ENCODE results near the gene TMEM256.

The TMEM256 gene

GRCh38 chr17:7407082-7407481, 3.2 kb upstream of the TMEM256 start:
- no peak for DNase-seq

GRCh38 chr17:7406235-7406825, 2.4 kb upstream of the TMEM256 start:
- DNase-seq: no peak

- no peak for DNase-seq
Measured at GRCh38 chr17:7405350-7406234, 1.7 kb upstream of the TMEM256 start.

- DNase-seq: peak; percentile 72
Measured at GRCh38 chr17:7404737-7405349, 946 bp upstream of the TMEM256 start.

GRCh38 chr17:7403727-7403976, 245 bp downstream of the TMEM256 start:
- no peak for DNase-seq

- DNase-seq: peak; percentile 4
Measured at GRCh38 chr17:7403043-7403726, 712 bp downstream of the TMEM256 start.

GRCh38 chr17:7398612-7399011, 5.3 kb downstream of the TMEM256 start:
- no peak for DNase-seq

- DNase-seq: no peak
Measured at GRCh38 chr17:7396147-7396546, 7.8 kb downstream of the TMEM256 start.

- DNase-seq: peak; percentile 81
Measured at GRCh38 chr17:7394452-7395191, 9.3 kb downstream of the TMEM256 start, which contains the start of gene PLSCR3. TSS of gene PLSCR3 (minus strand) at chr17:7394525. CDS start at chr17:7394110, 415 bp downstream.

GRCh38 chr17:7393613-7394451, 10.1 kb downstream of the TMEM256 start:
- peak; percentile 80 for DNase-seq

- no peak for DNase-seq
Measured at GRCh38 chr17:7392696-7393612, 10.9 kb downstream of the TMEM256 start.

GRCh38 chr17:7391307-7391706, 12.6 kb downstream of the TMEM256 start:
- no peak for DNase-seq

- DNase-seq: no peak
Measured at GRCh38 chr17:7389924-7390910, 13.7 kb downstream of the TMEM256 start.

- DNase-seq: no peak
Measured at GRCh38 chr17:7388856-7389255, 15.0 kb downstream of the TMEM256 start.

- no peak for DNase-seq
Measured at GRCh38 chr17:7384489-7385081, 19.3 kb downstream of the TMEM256 start.

GRCh38 chr17:7383742-7384488, 20.0 kb downstream of the TMEM256 start:
- DNase-seq: peak; percentile 78

- DNase-seq: no peak
Measured at GRCh38 chr17:7383371-7383741, 20.5 kb downstream of the TMEM256 start.

GRCh38 chr17:7382901-7383300, 21.0 kb downstream of the TMEM256 start:
- no peak for DNase-seq

Data from CD4-positive, alpha-beta T cell treated with Interferon gamma for 1 hour (primary cell).